Activated CD4-positive, alpha-beta T cell treated with anti-CD3 and anti-CD28 coated beads, Interleukin-2, Interleukin-4, amounts not matched to agents 100 ng/mL and 50 ng/mL, durations not matched to agents 16 hours and 8 hours (primary cell): ENCODE data around the gene KIF12.
A peak's percentile ranks its signal among the peaks of the same experiment; 100 is the strongest.

ENCODE experiments used
- DNase-seq: peaks from one replicate; pipeline ENCODE4 v3.0.0-alpha.2; 2020; ENCODE audit warnings: low spot score

The KIF12 gene

DNA sequence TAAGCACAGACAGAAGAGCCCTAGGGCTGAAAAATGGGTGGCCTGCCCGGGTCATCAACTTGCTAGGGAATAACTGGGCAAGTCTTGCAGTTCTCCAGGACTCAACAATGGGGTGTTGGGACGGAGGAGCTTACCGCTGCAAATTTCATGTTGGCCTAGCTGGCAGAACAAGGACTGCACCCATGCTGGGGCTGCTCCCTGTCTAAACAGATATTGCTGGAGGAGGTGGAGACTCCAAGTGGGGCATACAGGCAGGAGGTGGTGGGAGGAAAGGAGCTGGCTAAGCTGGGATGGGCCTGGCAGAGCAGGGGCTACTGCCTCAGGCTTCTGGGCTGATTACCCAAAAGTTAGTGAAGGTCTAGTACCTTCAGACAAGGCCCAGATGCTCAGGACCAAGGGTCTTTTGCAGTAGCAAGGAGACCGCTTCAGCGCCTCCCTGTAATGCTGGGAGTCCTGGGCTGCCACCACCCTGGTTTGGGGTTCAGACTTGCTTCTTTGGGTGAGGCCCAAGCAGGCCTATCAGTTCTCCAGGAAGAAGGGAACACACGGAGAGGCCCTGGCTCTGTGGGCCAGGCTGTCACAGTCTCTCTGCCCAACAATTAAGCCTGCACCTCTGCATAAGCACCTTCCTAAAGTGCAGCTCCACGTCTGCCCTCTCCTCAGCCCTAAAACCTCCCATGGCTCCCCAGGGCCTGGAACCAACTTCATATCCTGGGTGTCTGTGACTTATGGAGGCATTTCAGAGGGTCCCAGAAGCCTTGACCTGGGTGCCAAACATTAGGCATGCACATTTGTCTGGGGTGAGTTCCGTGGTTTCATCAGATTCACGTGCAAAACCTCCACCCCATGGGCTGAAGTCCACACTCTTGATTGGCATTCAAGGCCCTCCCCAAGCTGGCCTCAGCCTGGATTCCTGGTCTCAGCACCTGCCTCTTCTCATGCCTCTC, 24.2 kb upstream of the KIF12 start:
- no peak for DNase-seq

DNA sequence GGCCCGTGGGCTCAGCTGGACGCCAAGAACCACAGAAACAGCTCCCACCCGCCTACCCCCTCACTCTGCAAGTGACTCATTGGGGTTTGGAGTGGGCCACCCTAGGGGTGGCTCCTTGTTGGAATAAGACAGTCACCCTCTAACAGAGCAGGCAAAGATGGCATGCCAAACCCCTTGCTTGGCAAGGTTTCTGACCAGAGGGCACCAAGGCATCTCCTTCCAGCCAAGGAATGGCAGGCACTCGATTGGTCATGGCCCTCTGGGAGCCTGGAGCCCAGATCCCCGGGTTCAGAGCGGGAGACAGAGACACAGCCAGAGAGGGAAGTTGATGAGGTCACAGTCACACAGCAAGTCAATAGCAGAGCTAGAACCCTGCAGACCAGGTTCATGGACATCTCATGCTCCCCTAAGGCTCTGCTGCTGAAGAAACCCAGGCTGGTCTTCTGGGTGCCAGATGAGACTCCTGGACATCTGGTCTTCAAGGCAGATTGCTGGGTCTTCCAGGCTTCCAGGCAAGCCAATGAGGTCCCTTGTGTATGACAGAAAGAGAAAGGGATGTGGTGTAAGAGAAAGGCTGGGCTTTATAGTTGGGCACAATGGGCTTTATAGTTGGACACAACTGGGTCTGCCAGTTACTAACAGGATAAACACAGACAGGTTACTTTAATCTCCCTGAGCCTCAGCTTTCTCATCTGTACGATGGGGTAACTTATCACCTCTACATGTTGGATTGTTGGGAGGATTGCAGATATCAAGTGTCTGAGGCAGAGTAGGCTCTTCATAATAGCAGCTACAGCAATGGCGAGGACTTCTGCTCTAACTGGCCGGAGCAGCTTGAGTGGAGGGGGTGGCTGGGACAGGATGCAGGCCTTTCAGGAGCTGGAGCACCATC, 23.3 kb upstream of the KIF12 start:
- no peak for DNase-seq

DNA sequence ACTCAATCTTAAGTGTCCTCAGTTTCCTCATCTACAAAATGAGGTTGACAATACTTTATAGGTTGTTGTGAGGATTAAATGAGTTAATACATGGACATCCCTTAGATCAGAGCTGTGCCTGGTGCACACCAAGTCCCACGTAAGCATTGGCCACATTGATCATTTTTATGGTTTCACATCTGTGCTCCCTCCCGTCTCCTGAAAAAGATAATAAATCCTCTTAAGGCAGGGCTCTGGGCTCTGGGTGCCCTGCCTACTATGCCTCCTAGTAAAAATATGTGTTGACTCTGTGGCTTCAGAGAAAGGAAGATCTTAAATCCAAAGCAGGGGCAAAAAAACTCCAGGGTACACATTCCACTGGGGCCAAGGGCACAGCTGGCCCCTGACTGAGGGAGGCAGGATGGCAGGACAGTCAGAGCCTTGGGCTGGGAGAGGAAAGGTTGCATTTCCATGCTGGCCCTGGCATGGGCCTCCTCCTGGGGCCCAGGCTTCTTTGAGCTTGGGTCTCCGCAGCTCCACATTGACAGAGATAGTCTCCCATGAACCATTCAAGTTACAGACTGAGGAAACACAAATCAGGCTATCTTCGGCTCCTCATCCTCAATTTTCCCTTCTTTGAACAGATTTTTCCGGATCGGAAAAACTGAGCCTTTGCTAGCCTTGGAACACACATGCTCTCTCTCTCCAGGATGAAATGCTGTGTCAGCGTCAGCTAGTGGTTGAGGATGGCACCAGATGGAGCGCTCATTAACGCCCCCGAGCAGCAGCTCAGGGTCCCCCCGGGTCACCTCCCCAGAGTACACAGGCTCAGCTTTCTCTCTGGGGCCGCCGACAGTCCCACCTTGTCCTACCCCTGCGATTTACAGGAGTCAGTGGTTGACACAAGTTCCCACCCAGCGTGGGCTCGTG, 22.4 kb upstream of the KIF12 start:
- DNase-seq: no peak

DNA sequence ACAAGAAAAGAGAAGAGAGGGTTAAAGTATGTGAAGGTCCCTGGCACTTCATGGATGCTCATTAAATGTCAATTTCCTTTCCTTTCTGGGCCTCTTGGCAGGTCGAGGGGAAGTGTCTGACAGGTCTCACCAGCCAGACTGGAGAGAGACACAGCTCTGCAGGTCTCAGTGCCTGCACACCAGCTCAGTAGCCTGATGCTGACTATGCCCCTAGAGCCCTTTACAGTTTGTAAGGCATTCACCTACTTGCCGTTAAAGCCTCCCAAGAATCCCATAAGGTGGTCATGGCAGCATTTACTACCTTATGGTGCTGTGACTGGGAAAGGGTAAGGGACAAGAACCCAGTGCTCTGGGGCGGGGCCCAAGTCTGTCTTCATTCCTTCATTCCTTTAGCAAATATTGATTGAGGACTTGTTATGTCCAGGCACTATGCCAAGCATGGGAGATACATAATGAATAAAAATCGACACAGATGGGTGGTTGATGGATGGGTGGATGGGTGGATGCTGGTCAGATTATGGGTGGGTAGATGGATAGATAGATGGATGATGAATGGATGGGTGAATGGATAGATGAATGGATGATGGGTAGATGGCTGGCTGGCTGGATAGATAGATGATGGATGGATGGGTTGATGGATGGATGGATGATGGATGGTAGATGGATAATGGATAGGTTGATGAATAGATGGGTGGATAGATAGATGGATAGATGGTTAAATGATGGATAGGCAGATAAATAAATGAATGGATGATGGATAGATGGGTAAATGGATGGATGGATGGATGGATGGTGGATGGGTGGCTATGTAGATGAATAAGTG, 21.3 kb upstream of the KIF12 start:
- DNase-seq: no peak

DNA sequence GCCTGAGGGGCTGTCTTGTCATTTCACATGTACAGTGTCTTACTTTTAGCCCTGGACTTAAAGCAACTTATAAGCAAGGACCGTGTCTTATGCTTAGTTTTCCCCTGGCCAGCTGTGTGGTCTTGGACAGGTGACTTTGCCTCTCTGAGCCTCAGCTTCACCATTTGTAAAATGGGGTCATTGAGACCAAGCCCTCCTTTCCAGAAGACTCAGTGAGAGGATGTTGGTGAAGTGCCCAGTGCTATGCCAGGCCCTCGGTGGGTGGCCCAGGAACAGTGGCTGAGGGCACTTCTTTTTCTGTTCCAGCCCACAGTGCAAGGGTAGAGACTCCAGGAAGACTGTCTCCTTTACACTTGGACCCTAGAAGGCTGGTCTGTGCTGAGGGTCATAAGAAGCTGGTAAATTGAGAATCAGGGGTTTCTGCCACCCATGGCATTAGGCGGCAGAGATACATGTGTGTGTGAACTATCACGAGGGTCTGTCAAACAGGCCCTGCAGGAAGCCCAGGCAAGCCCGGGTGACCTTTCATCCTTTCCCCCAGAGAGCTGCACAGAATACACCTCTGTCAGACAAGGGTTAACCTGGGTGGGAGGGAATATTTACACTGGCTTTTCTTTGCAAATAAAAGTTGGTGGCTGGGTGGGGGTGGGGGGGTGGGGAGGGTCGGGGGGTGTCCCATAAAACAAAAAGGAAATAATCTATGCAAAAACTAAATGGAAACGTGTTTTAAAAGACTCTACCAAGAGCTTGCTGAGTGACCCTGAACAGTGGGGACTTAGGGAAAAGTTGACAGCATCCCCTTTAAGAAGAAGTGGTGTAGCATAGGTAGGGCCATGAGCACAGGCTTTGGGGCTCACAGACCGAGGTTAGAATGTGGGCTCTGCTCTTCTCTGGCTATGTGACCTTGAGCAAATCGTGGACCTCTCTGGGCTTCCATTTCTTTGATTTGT, 20.4 kb upstream of the KIF12 start:
- DNase-seq: no peak

DNA sequence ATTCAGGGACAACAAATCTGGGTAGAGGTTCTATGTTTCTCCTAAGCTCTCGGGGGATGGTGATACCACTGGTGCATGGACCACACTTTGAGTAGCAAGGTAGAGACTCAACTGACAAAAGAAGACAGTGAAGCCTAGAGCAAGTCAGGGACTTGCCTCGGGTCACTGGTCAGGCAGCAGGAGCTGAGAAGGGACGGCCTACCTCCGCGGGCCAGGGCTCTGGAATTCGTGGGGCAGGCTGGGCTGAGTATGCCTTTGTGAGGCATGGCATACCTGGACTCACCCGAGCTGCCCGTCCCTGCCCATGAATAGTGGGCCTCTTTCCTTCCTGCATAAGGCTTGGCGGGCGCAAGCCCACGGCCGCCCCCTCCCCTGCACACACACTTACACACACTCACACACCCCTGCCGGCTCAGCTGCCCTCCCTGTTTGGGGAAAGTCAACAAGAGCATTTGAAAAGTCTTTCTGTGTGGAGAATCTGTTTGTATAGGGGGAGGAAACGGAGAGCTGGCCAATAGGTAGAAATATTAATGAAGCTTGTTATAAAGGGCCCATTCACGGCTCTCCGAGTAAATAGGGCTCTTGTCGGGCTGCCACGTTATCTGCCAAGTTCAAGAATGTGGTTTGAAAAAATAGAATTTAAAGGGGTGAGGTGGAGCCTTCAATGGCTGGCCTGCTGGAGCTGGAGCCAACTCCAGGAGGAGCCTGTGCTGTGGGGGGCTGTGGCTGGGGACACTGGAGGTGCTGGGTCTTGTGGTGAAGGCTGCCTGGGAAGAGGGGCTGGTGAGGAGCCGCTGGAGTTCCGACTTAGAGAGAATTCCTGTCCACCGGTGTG, 19.1 kb upstream of the KIF12 start:
- no peak for DNase-seq

DNA sequence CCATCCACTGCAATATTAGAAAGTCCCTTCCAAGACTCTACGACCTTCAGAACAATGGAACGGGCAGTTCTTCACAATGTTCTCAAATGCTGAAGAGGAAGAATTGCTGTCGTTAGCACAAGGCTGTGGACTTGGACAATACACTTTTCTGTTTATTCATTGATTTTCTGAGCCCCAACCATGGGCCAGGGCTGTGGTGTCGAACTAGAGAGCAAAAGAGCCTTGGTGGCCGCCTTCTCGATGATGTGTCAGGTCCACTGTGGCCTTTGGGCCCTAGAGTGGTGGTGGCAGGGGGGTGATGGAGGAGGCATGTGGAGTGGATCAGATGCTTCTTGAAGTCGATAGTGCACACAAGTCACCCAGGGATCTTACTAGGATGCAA, 18.5 kb upstream of the KIF12 start:
- no peak for DNase-seq

DNA sequence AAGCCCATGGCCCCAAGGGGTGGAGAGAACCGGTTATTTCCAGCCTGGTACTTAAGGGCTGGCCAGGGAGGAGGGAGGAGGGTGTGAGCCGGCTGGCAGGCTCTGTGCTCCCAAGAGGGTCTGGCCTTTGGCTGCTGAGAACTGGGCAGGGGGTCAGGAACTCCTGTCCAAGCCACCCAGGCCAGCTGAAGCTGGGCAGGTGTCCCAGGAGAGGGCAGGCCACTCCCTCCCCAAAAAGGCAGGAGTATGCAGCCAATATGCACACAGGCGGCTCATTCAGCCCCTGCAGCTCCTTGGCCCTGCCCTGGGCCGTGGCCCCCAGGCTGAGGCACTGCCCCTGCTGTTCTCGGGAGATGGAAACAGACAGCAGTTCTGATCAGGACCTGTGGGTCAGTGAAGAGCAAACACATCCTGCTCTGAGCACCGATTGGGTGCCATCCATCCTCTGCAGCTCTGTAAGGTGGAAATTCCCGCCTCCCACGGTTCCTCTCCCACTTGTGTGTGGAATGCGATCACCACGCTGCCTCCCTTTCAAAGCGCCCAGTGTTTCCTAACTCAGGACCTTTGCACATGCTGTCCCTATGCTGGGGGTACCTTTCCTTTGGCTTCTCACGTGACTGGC, 17.1 kb upstream of the KIF12 start:
- no peak for DNase-seq

DNA sequence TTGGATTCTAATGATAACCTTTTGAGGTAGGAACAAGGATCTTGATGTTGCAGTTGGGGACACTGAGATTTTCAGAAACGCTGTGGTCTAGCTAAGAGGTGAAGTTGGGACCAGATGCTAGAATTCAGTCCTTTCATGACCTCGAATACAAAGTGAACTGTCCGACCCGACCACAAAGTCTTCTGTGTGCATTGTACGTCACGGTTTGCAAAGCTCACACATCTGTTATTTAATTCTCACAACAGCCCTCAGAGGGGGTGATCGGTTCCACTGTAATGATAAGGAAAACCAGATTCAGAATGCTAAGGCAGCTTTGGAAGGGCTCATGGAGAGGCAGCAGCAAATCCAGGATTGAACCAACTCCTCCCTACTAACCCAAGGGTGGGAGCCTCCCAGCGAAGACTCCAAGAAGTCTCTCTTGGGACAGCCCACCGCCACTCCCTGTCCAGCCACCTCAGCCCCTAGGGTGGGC, 16.6 kb upstream of the KIF12 start:
- DNase-seq: no peak

DNA sequence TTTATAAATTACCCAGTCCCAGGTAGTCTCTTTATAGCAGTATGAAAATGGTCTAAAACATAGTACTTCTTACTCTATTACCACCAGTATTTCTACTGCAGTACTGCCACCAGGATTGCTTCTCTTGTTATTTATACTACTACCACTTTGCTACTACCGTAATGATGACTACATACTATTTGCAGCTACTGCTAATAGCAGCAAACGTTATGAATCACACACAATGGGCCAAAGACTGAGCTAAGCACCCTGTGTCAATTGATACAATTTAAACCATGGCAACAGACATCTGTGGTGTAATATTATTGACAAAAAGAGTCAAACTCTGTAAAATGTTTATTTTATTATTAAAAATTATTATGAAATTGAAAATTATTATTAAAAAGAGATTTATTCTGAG, 15.3 kb upstream of the KIF12 start:
- no peak for DNase-seq

DNA sequence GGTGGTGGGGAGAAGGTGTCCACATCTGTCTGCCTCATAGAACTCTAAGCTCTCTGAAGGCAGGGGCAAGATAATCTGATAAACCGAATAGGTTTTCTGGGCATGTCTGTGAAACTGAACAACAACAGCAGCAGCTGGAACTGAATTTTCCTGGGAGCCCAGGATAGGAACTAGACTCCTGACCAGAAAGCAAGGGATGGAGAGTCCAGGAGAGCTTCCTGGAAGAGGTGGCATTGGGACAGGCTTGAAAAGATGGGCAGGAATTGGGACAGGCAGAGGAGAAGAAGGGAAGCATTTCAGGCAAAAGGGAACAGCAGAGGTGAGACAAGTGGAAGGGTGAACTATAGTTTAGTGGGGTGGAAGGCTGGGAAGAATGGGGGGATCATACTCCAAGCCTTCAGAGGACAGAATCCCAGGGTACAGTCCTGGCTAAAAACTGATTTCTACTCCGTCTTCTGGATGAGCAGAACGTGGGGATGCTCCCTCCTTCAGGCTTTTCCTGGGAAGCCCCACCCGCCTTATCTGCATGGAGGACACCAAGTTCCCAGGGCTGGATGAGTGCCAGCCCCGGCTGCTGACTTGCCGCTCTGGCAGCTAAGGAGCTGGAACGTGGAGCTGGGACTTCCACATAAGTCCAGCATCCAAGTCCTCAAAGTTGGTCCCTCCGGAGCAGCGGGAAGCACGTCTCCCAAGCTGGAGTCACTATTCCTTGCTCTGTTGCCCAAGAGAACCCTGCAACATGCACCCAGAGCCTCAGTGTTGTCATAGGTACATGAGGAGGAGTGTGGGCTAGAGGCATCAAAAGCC, 13.9 kb upstream of the KIF12 start:
- no peak for DNase-seq

DNA sequence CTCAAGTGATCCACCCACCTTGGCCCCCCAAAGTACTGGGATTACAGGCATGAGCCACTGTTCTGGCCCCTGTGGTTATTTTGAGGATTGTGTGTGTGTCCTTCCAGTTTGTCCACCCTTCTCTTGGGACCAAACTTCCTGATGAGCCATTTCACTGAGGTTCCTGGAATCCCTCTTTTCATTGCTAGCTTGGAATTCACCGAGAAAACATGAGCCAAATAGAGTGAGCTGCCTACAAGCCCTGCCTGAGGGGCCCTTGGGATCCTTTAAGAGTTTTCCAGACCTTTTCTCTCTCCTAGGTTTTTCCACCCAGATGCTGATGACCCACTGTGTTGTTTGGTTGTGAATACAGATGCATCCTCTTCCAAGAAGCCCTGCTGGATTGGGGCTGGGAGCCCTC, 13.2 kb upstream of the KIF12 start:
- DNase-seq: no peak

DNA sequence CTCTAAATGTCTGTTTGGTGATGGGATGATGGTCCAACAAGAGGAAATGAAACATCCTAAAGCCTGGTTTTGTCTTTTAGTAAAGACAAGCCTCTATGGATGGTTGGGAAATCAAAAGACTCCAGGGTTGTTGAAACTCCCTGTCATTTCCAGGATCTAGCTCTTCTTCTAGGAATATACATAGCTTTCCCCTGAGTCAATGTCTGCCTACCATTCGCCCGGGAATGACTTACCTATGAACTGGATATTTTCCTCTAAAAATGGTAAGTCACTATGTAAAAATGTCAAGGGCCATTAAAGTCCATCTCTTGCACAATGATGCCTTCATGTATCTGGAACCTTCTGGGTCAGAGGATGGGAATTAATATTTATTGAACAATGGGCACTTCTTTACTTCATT, 11.1 kb upstream of the KIF12 start:
- DNase-seq: no peak

DNA sequence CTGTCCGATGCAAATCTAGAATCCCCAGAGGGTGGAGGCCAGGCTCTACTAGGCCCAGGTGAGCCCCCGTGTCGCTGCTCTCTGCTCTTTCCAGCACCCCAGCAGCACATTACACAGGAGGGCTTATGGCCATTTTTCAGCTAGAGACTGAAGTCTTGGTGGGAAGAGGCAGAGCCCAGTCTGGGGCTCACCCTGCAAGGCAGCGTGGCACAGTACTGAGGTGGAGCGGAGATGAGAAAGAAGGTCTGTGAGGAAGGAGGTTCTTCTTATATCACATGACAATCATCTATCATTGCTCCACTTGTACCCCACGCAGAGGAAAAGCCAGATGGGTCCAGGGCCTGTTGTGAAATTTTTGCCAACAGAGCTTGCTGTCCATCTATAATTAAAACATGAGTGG, 10.0 kb upstream of the KIF12 start:
- DNase-seq: no peak

DNA sequence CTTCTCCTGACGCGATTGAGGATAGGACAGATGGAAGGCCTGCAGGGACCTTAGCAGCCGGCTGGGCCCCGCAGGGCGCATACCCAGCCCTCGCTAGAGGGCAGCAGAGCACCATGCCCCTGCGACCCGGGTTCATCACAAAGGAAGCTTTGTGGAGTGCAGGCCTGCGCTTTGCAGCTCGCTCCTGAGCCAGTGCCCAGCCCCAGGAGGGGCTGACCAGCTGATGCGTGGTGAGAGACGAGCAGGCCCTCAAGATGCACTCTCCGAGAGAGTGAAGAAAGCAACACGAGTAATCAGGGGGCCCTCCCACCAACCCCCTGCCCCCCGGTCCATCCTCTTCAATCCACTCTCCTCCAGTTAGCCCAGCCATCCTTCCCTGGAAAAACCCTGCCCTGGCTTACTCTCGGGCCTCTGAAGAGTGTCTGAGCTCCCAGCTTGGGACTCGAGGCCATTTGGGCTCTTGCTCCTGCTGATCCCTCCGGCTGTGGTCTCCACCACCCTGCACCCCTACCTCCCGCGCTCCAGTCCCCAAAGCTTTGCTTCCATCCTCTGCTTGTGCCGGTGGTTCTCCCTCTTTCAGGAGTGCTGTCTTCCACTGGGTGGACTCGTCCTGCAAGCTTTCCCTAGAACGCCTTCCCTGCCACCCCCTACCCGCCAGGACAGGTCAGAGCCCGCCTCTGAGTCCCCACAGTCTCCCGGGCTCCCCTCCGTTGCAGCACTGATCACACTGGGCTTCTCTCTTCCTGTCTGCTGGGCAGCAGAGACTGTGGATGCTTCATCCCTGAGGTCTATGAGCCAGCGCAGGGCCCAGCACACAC, 9.1 kb upstream of the KIF12 start:
- peak; percentile 59 for DNase-seq

DNA sequence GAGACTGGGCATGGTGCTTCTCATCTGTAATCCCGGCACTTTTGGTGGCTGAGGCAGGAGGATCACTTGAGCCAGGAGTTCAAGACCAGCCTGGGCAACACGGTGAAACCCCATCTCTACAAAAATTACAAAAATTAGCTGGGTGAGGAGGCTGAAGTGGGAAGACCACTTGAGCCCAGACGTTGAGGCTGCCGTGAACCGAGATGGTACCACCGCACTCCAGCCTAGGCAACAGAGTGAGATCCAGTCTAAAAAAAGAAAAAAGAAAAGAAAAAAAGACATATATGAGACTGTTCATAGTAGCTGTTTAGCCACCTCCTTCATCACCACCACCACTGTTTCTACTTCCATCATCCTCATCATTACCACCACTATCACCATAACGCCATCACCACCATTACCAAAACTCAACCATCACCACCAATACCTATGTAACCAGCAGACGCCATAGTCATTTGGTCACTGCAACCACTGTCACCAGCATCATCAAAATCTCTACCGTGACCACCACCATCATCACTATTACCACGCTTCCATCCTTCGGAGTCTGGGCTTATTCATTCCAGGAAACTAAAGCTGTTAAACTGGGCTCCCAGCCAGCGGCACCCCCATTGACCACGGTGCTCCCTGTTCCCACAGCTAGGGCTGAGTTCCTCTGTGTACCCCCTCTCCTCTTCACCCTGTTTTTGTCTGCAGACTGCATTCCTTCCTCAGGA, 8.4 kb upstream of the KIF12 start:
- no peak for DNase-seq
